ENCODE measurements around the gene TMOD3. TPM values are rescaled to one million over a fixed set of nuclear protein-coding genes. Genes with fewer than 3 reads are reported as not detected.

Gene TMOD3
- total and polyA plus RNA-seq, 2 of the 8 experiments (the other 6 are each of a cell fraction or from before 2014, with no cell fraction given) = 3.9 to 29.0 TPM

DNA sequence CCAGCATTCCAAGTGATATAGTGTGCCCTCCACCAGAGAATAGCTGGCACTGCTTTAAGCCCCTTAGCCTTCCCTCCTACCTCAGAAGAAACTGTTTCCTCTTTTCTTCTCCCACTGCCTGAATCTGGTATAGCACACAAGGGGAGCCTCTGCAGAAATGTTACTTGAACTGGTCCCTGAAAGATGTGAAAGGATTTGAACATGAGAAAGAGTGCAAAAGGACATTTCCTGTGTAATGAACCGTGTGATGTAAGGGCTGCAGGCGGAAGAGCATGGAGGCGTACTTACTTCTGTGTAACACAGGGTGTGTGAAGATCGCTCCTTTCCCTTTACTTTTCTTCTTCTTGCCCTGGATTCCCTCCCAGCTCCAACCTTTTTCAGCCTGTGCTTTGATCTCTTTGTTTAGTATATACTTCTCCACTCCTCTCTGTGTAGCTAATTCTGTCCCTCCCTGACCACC lies 8.4 kb downstream of the TMOD3 start (continued):
- TF ChIP-seq RAD21 (IDR thresholded peaks at IDR 0.05 in 1 of 2, conservative IDR thresholded peaks at IDR 0.05 in 1 of 2; ENCODE audit: low read depth in 2 of 2, low read length in 2 of 2) (no peak), MAFK (IDR thresholded peaks at IDR 0.05; ENCODE audit: low read depth, low read length) (no peak), HDAC6 (IDR thresholded peaks at IDR 0.05; ENCODE audit: low read depth, low read length) (no peak), SP1 (IDR thresholded peaks at IDR 0.05; ENCODE audit: low read depth, low read length) (no peak)
